Measurements from ENCODE around the gene ERFL. TPM values are rescaled to one million over a fixed set of nuclear protein-coding genes. Genes with fewer than 3 reads are reported as not detected.
"Not testable (repeated sequence)": the region's sequence is repeated elsewhere in the genome, so short reads cannot be mapped to it uniquely, and the experiment has no call there.

Gene ERFL
- total and polyA plus RNA-seq, 2 of the 8 experiments (the other 6 are each of a cell fraction or from before 2014, with no cell fraction given): 0.12 TPM; not detected in 1

DNA sequence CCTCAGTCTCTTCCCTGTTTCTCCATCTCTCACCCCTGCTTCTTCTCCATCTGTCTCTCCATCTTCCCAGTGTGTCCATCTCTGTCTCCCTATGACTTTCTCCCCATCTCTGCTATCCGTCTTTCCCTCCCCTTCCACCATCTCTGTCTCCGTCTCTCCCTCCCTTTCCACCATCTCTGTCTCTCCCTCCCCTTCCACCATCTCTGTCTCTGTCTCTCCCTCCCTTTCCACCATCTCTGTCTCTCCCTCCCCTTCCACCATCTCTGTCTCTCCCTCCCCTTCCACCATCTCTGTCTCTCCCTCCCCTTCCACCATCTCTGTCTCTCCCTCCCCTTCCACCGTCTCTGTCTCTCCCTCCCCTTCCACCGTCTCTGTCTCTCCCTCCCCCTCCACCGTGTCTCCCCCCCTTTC is 13.8 kb downstream of the ERFL start:
- H3K9me3 ChIP-seq (ENCODE audit: insufficient read depth in 2 of 2, low read depth in 1 of 2, low read length in 1 of 2); H2AFZ ChIP-seq (ENCODE audit: low read length); CTCF ChIA-PET (ENCODE audit: partially characterized antibody); H3K9ac ChIP-seq (replicated peaks in 1 of 4; ENCODE audit: extremely low read depth in 1 of 4, low read depth in 3 of 4, low read length in 3 of 4); H2BK15ac ChIP-seq (ENCODE audit: low read length); H3K23ac ChIP-seq (ENCODE audit: insufficient read length); H2BK12ac ChIP-seq (ENCODE audit: low read depth, low read length); DNase-seq (ENCODE audit: low read depth in 1 of 2, low spot score in 2 of 2); H3K36me3 ChIP-seq (ENCODE audit: control insufficient read depth in 2 of 4, insufficient read depth in 4 of 4, low read length in 3 of 4); H4K91ac ChIP-seq (replicated peaks; ENCODE audit: insufficient read length, low read length); H3K79me1 ChIP-seq (ENCODE audit: low read depth, low read length); H3K4ac ChIP-seq (replicated peaks; ENCODE audit: insufficient read length, low read depth, low read length); H4K5ac ChIP-seq (ENCODE audit: insufficient read length, low read depth, low read length); H3K27ac ChIP-seq (ENCODE audit: low read depth, low read length); H3K56ac ChIP-seq (replicated peaks; ENCODE audit: insufficient read length, low read depth, low read length); FAIRE-seq; H4K8ac ChIP-seq (ENCODE audit: extremely low read depth, insufficient read depth, low read length); H2BK5ac ChIP-seq (ENCODE audit: low read depth, low read length); H2BK120ac ChIP-seq (replicated peaks; ENCODE audit: low read depth, low read length); H3K79me2 ChIP-seq (ENCODE audit: control insufficient read depth in 1 of 2, insufficient read depth in 2 of 2, low read length in 2 of 2); H3K14ac ChIP-seq (ENCODE audit: insufficient read length); H3K4me3 ChIP-seq (ENCODE audit: extremely low read depth in 1 of 4, insufficient read depth in 2 of 4, low read depth in 3 of 4, low read length in 4 of 4); H3K18ac ChIP-seq (ENCODE audit: extremely low read depth, low read length); POLR2A ChIA-PET (ENCODE audit: partially characterized antibody): not testable (repeated sequence)
- 0% methylated on average over 1 of the region's 5 CpGs; no CpG with 5 or more reads in 1 of the 2 experiments for WGBS, 2 experiments (ENCODE audit: extremely low coverage in 1 of 2, insufficient coverage in 1 of 2, insufficient read length in 1 of 2, insufficient replicate concordance in 2 of 2, low coverage in 1 of 2, low lambda C conversion rate in 2 of 2, missing lambda C conversion rate in 1 of 2)
- Histone ChIP-seq H4K20me1 (replicated peaks in 1 of 2; ENCODE audit: control insufficient read depth in 1 of 2, insufficient read depth in 2 of 2, low read length in 2 of 2) (peaks cover 9 to 47% of the 10 kb centered on the region in 2 experiments), H2AK5ac (ENCODE audit: low read depth, low read length) (0 out of 2 replicates have a peak overlapping the region, but pooled peaks have one; percentile 53), H3K4me1 (replicated peaks in 1 of 4; ENCODE audit: control insufficient read depth in 3 of 4, insufficient read depth in 4 of 4, low read length in 3 of 4) (peaks cover 0 to 23% (median 5%) of the 10 kb centered on the region in 4 experiments; a peak in 5 of 7 replicates), H3K27me3 (replicated peaks in 1 of 4; ENCODE audit: control insufficient read depth in 3 of 4, extremely low read depth in 1 of 4, insufficient read depth in 3 of 4, low read length in 3 of 4) (peaks cover 57 to 97% (median 95%) of the 10 kb centered on the region in 4 experiments), H3K4me2 (ENCODE audit: insufficient read depth in 1 of 2, low read depth in 2 of 2, low read length in 2 of 2) (peak overlapping the region in 1 of 2 experiments; percentile 54; a peak in 1 of 4 replicates), H2BK20ac (ENCODE audit: low read length) (peak overlapping the region; percentile 9; the same call in 1 of the 2 replicates), H3K23me2 (ENCODE audit: low read depth, low read length) (peaks cover 20% of the 10 kb centered on the region)
- TF ChIP-seq RNF2 (IDR thresholded peaks at IDR 0.05; ENCODE audit: borderline replicate concordance, low read depth, low read length, missing control alignments, poor library complexity, severe bottlenecking): peak; percentile 43

Data from H1 (cell line).